Chondrocyte (in vitro differentiated cells): ENCODE results near the gene DPPA4. TPM values are rescaled to one million over a fixed set of nuclear protein-coding genes. Genes with fewer than 3 reads are reported as not detected.

ENCODE experiments used
- DNase-seq: peaks from one replicate; pipeline ENCODE4 v3.0.0; 2021; ENCODE audit warnings: mixed read lengths, low spot score
- H3K27ac Mint-ChIP-seq: one replicate; pipeline ENCODE4 v1.8.0; 2021; ENCODE audit warnings: mild to moderate bottlenecking, moderate library complexity, mixed read lengths; ENCODE audit not compliant: unreplicated experiment
- H3K27me3 Mint-ChIP-seq: 2 replicates; pipeline ENCODE4 v1.8.0; 2021; ENCODE audit warnings: low read depth, mixed read lengths
- H3K36me3 Mint-ChIP-seq: 2 replicates; pipeline ENCODE4 v1.8.0; 2021; ENCODE audit warnings: low read depth, mixed read lengths
- H3K4me1 Mint-ChIP-seq: 2 replicates; pipeline ENCODE4 v1.8.0; 2021; ENCODE audit warnings: low read depth, mild to moderate bottlenecking, mixed read lengths
- H3K4me3 Mint-ChIP-seq: one replicate; pipeline ENCODE4 v1.8.0; 2021; ENCODE audit warnings: mild to moderate bottlenecking, moderate library complexity, mixed read lengths; ENCODE audit not compliant: unreplicated experiment
- H3K9me3 Mint-ChIP-seq: 2 replicates; pipeline ENCODE4 v1.8.0; 2021; ENCODE audit warnings: low read depth, mixed read lengths
- total RNA-seq: library from RNA; stranded (reverse); gene quantifications from 3 replicates; pipeline ENCODE4 v1.2.1, GENCODE V29; 2021
- TF ChIP-seq, protein P1 (sequence below): fragments of 200-600 bp; sonication (generic); IDR thresholded peaks from 2 replicates; pipeline ENCODE4 v1.5.0; 2021; ENCODE audit warnings: antibody characterized with exemption, mild to moderate bottlenecking, moderate library complexity

The DPPA4 gene
- total RNA-seq, 1 donor from 2014 or later, result 0.37 TPM

DNA sequence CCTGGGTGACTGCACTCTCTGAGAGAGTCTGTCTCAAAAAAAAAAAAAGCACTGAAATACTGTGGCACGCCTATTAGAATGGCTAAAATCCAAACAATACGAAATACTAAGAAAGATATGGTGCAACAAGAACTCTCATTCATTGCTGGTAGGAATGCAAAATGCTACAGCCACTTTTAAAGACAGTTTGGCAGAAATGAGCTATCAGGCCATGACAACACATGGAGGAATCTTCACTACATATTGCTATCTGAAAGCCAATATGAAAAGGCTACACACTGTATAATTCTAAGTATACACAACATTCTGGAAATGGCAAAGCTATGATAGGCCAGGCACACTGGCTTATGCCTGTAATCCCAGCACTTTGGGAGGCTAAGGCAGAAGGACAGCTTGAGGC is 39.9 kb downstream of the DPPA4 start:
- no peak overlapping the region for H3K27ac Mint-ChIP-seq
- no peaks in the 10 kb centered on the region for H3K36me3 Mint-ChIP-seq
- TF ChIP-seq, protein P1, sequence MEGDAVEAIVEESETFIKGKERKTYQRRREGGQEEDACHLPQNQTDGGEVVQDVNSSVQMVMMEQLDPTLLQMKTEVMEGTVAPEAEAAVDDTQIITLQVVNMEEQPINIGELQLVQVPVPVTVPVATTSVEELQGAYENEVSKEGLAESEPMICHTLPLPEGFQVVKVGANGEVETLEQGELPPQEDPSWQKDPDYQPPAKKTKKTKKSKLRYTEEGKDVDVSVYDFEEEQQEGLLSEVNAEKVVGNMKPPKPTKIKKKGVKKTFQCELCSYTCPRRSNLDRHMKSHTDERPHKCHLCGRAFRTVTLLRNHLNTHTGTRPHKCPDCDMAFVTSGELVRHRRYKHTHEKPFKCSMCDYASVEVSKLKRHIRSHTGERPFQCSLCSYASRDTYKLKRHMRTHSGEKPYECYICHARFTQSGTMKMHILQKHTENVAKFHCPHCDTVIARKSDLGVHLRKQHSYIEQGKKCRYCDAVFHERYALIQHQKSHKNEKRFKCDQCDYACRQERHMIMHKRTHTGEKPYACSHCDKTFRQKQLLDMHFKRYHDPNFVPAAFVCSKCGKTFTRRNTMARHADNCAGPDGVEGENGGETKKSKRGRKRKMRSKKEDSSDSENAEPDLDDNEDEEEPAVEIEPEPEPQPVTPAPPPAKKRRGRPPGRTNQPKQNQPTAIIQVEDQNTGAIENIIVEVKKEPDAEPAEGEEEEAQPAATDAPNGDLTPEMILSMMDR, result no peak
- H3K4me1 Mint-ChIP-seq, result no peaks in the 10 kb centered on the region
- no peaks in the 10 kb centered on the region for H3K9me3 Mint-ChIP-seq
- peaks cover 4% of the 10 kb centered on the region for H3K27me3 Mint-ChIP-seq
- DNase-seq, result no peak
- H3K4me3 Mint-ChIP-seq, result no peak overlapping the region

DNA sequence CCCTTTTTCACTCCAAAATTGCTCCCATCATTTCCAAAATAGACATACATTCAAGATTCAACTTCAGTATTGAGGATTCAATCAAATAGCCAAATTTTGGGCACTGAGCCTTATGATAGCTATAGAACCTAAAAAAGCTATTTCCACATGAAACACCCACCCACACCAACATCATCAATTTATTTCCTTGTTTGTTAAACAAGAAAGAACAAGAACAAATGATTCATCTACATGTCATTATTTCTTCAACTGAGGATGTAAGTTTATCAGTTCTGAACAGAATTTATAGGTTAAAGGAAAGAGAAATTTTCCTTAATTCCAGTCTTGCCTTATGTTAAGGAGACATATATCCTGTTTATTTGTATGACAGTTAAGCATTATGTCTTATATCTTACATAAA is 53.3 kb downstream of the DPPA4 start:
- TF ChIP-seq, protein P1, result no peak
- no peak overlapping the region for H3K4me3 Mint-ChIP-seq
- H3K4me1 Mint-ChIP-seq, result no peaks in the 10 kb centered on the region
- no peaks in the 10 kb centered on the region for H3K27me3 Mint-ChIP-seq
- H3K9me3 Mint-ChIP-seq, result no peaks in the 10 kb centered on the region
- no peak for DNase-seq
- H3K27ac Mint-ChIP-seq, result no peak overlapping the region
- no peaks in the 10 kb centered on the region for H3K36me3 Mint-ChIP-seq

DNA sequence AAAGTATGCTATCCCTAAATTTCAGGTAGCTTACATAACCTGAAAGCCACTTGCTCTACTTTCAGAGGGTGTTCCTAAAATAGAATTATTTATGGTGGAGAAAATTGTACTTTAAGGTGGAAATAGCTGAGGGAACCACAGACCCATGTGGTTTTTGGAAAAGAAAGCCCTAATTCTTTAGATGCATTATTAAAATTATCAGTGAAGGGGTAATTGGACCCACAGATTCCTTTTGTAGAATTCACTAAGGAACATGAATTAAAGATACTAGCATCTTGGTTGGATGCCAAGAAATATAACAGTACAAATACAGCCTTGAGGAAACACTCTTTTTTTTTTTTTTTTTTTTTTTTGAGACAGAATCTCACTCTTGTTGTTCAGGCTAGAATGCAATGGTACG is 58.8 kb downstream of the DPPA4 start:
- H3K9me3 Mint-ChIP-seq, result no peaks in the 10 kb centered on the region
- TF ChIP-seq, protein P1, result no peak
- no peaks in the 10 kb centered on the region for H3K36me3 Mint-ChIP-seq
- no peak overlapping the region for H3K27ac Mint-ChIP-seq
- no peaks in the 10 kb centered on the region for H3K27me3 Mint-ChIP-seq
- no peak for DNase-seq
- no peak overlapping the region for H3K4me3 Mint-ChIP-seq
- H3K4me1 Mint-ChIP-seq, result peaks cover 10% of the 10 kb centered on the region

DNA sequence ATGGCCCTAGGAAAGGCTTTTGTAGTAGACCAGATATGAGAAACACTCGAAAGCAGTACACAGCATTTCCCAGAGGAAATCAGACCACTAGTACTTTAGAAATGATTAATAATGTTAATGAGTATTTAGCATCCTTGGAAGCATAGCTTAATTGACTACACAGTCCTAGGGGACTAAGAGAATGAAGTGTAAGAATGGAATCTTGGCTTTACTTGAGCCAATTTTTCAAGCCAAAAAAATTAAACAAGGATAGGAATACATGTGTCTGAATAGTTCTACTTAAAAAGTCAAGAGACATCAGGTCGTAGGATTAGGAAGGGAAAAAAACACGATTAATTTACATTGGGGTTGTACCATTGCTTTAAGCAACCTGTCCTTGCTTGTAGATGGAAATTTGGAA is 59.2 kb downstream of the DPPA4 start:
- TF ChIP-seq, protein P1, result no peak
- H3K4me1 Mint-ChIP-seq, result peaks cover 10% of the 10 kb centered on the region
- H3K27me3 Mint-ChIP-seq, result no peaks in the 10 kb centered on the region
- H3K27ac Mint-ChIP-seq, result no peak overlapping the region
- DNase-seq, result no peak
- H3K36me3 Mint-ChIP-seq, result no peaks in the 10 kb centered on the region
- no peak overlapping the region for H3K4me3 Mint-ChIP-seq
- H3K9me3 Mint-ChIP-seq, result no peaks in the 10 kb centered on the region

Other genes starting within 250 kb of the DPPA4 start
- not detected in 3 replicates for gene MORC1, start 219.4 kb downstream of the DPPA4 start, total RNA-seq
- not detected in 3 replicates for gene C3orf85, start 200.8 kb downstream of the DPPA4 start, total RNA-seq
- gene DPPA2, start 21.0 kb downstream of the DPPA4 start, total RNA-seq, result not detected in 3 replicates